Bronchial epithelial cell (primary cell): Measurements from ENCODE around the gene PKD2L1. TPM values are rescaled to one million over a fixed set of nuclear protein-coding genes. Genes with fewer than 3 reads are reported as not detected.

ENCODE experiments used
- DNase-seq: peaks from one replicate; pipeline ENCODE4 v3.0.0-alpha.2; 2010; ENCODE audit warnings: low read depth
- FAIRE-seq: peaks from 2 replicates; lab custom pipeline; 2011; peaks lifted over from hg19 to GRCh38; lab: Jason Lieb, UNC
- H3K27me3 ChIP-seq: 2 replicates; pipeline ENCODE4 v1.5.1; 2011; ENCODE audit warnings: low read length; ENCODE audit not compliant: control insufficient read depth, insufficient read depth
- H3K36me3 ChIP-seq: 2 replicates; pipeline ENCODE4 v1.5.1; 2011; ENCODE audit warnings: low read length; ENCODE audit not compliant: control insufficient read depth, insufficient read depth
- H3K4me3 ChIP-seq: 2 replicates; pipeline ENCODE4 v1.5.1; 2011; ENCODE audit warnings: mild to moderate bottlenecking, low read depth, low read length, control low read depth
- CTCF ChIP-seq: IDR thresholded peaks from 2 replicates; pipeline ENCODE4 v1.5.1; 2011; ENCODE audit warnings: mild to moderate bottlenecking, moderate library complexity, low read length, control low read depth, inconsistent platforms; ENCODE audit not compliant: insufficient read depth, severe bottlenecking
- total RNA-seq: library from RNA; depleted of rRNA; stranded (reverse); fragments of >200 nt; gene quantifications from 2 replicates; pipeline ENCODE4 v1.2.1, GENCODE V29; 2014

Gene PKD2L1
- total RNA-seq, 1 donor from 2014 or later = not detected

GRCh38 chr10:100340948-100341847, 11.2 kb upstream of the PKD2L1 start:
- no peaks in the 10 kb centered on the region for H3K27me3 ChIP-seq
- no peak for DNase-seq
- no peak overlapping the region for H3K4me3 ChIP-seq
- FAIRE-seq = no peak
- TF ChIP-seq CTCF = no peak
- H3K36me3 ChIP-seq = no peaks in the 10 kb centered on the region

GRCh38 chr10:100339236-100339635, 9.2 kb upstream of the PKD2L1 start:
- no peak for FAIRE-seq
- TF ChIP-seq CTCF = no peak

GRCh38 chr10:100338434-100339036, 8.5 kb upstream of the PKD2L1 start:
- TF ChIP-seq CTCF = peak; percentile 87
- FAIRE-seq = no peak

More at GRCh38 chr10:100339236-100339635, 9.2 kb upstream of the PKD2L1 start:
- no peak overlapping the region for H3K4me3 ChIP-seq
- H3K27me3 ChIP-seq = no peaks in the 10 kb centered on the region
- no peaks in the 10 kb centered on the region for H3K36me3 ChIP-seq
- no peak for DNase-seq

GRCh38 chr10:100334762-100335161, 4.7 kb upstream of the PKD2L1 start:
- TF ChIP-seq CTCF = no peak
- FAIRE-seq (peak; percentile 28), DNase-seq (no peak)
- Histone ChIP-seq H3K4me3 (no peak overlapping the region), H3K27me3 (peaks cover 15% of the 10 kb centered on the region), H3K36me3 (no peaks in the 10 kb centered on the region)

More at GRCh38 chr10:100338434-100339036, 8.5 kb upstream of the PKD2L1 start:
- Histone ChIP-seq H3K27me3 (no peaks in the 10 kb centered on the region), H3K4me3 (no peak overlapping the region), H3K36me3 (no peaks in the 10 kb centered on the region)
- DNase-seq = peak; percentile 41

GRCh38 chr10:100333661-100334440, 3.8 kb upstream of the PKD2L1 start:
- H3K4me3 ChIP-seq = no peak overlapping the region
- DNase-seq = no peak
- no peaks in the 10 kb centered on the region for H3K36me3 ChIP-seq
- no peak for FAIRE-seq
- peaks cover 15% of the 10 kb centered on the region for H3K27me3 ChIP-seq
- TF ChIP-seq CTCF = no peak
